ENCODE results near the gene UBALD2. TPM values are rescaled to one million over a fixed set of nuclear protein-coding genes. Genes with fewer than 3 reads are reported as not detected.
"Not testable (repeated sequence)": the region's sequence is repeated elsewhere in the genome, so short reads cannot be mapped to it uniquely, and the experiment has no call there.

The UBALD2 gene
- polyA plus RNA-seq, 1 donor (not counting 4 experiments of a cell fraction or from before 2014, with no cell fraction given): 33.9 TPM

GRCh38 chr17:76241691-76242255 lies 23.4 kb upstream of the UBALD2 start:
- H3K4me1 ChIP-seq (ENCODE audit: control insufficient read depth, extremely low read depth, insufficient read depth, low read length): peaks cover 4% of the 10 kb centered on the region
- H3K27ac ChIP-seq (ENCODE audit: control insufficient read depth, insufficient read depth, low read length): no peak overlapping the region
- H4K20me1 ChIP-seq (ENCODE audit: control insufficient read depth, extremely low read depth, insufficient read depth, low read length): no peaks in the 10 kb centered on the region
- H3K79me2 ChIP-seq (ENCODE audit: control insufficient read depth, insufficient read depth, low read length): no peaks in the 10 kb centered on the region
- no peak for FAIRE-seq
- H3K36me3 ChIP-seq (ENCODE audit: control insufficient read depth in 2 of 2, extremely low read depth in 1 of 2, insufficient read depth in 2 of 2, low read length in 2 of 2): no peaks in the 10 kb centered on the region
- dilution Hi-C loops (cut with MboI; ENCODE audit: extremely low pct_ligation_motif_present, low sequenced_read_pairs): no loop called here
- no peak overlapping the region for H3K4me2 ChIP-seq (ENCODE audit: control insufficient read depth, extremely low read depth, insufficient read depth, low read depth, low read length)
- no peaks in the 10 kb centered on the region for H3K9me1 ChIP-seq (ENCODE audit: control insufficient read depth, extremely low read depth, insufficient read depth, low read length)
- peaks cover 62% of the 10 kb centered on the region for H3K27me3 ChIP-seq (ENCODE audit: control insufficient read depth, extremely low read depth, insufficient read depth, low read length)
- no peak for DNase-seq (ENCODE audit: low read depth, low spot score)
- H3K9ac ChIP-seq (ENCODE audit: control insufficient read depth, extremely low read depth, insufficient read depth, low read length): no peak overlapping the region
- no peak for TF ChIP-seq CTCF (optimal IDR thresholded peaks at IDR 0.05 in 1 of 3, IDR thresholded peaks at IDR 0.05 in 1 of 3, conservative IDR thresholded peaks at IDR 0.05 in 1 of 3; ENCODE audit: extremely low read depth in 1 of 3, insufficient read depth in 2 of 3, low read length in 3 of 3)
- TF ChIP-seq EZH2 (IDR thresholded peaks at IDR 0.05; ENCODE audit: low read length): no peak
- H3K9me3 ChIP-seq (ENCODE audit: control insufficient read depth, low read depth, low read length): no peaks in the 10 kb centered on the region
- H2AFZ ChIP-seq (ENCODE audit: control insufficient read depth, low read length): no peak overlapping the region
- H3K4me3 ChIP-seq (ENCODE audit: control insufficient read depth in 2 of 3, extremely low read depth in 1 of 3, insufficient read depth in 2 of 3, low read depth in 1 of 3, low read length in 3 of 3): no peak overlapping the region

- TF ChIP-seq CTCF (optimal IDR thresholded peaks at IDR 0.05 in 1 of 3, IDR thresholded peaks at IDR 0.05 in 1 of 3, conservative IDR thresholded peaks at IDR 0.05 in 1 of 3; ENCODE audit: extremely low read depth in 1 of 3, insufficient read depth in 2 of 3, low read length in 3 of 3): no peak
- TF ChIP-seq EZH2 (IDR thresholded peaks at IDR 0.05; ENCODE audit: low read length): peak; percentile 45
- H2AFZ ChIP-seq (ENCODE audit: control insufficient read depth, low read length): no peak overlapping the region
- H3K4me2 ChIP-seq (ENCODE audit: control insufficient read depth, extremely low read depth, insufficient read depth, low read depth, low read length): no peak overlapping the region
- no peaks in the 10 kb centered on the region for H3K9me3 ChIP-seq (ENCODE audit: control insufficient read depth, low read depth, low read length)
- H3K27me3 ChIP-seq (ENCODE audit: control insufficient read depth, extremely low read depth, insufficient read depth, low read length): peaks cover 47% of the 10 kb centered on the region
- H3K9ac ChIP-seq (ENCODE audit: control insufficient read depth, extremely low read depth, insufficient read depth, low read length): no peak overlapping the region
- no peak overlapping the region for H3K4me3 ChIP-seq (ENCODE audit: control insufficient read depth in 2 of 3, extremely low read depth in 1 of 3, insufficient read depth in 2 of 3, low read depth in 1 of 3, low read length in 3 of 3)
- dilution Hi-C loops (cut with MboI; ENCODE audit: extremely low pct_ligation_motif_present, low sequenced_read_pairs): no loop called here
- H3K27ac ChIP-seq (ENCODE audit: control insufficient read depth, insufficient read depth, low read length): no peak overlapping the region
- H3K4me1 ChIP-seq (ENCODE audit: control insufficient read depth, extremely low read depth, insufficient read depth, low read length): peaks cover 4% of the 10 kb centered on the region
- H3K79me2 ChIP-seq (ENCODE audit: control insufficient read depth, insufficient read depth, low read length): no peaks in the 10 kb centered on the region
- H3K9me1 ChIP-seq (ENCODE audit: control insufficient read depth, extremely low read depth, insufficient read depth, low read length): no peaks in the 10 kb centered on the region
- no peak for DNase-seq (ENCODE audit: low read depth, low spot score)
- no peak for FAIRE-seq
- no peaks in the 10 kb centered on the region for H4K20me1 ChIP-seq (ENCODE audit: control insufficient read depth, extremely low read depth, insufficient read depth, low read length)
- no peaks in the 10 kb centered on the region for H3K36me3 ChIP-seq (ENCODE audit: control insufficient read depth in 2 of 2, extremely low read depth in 1 of 2, insufficient read depth in 2 of 2, low read length in 2 of 2)
Measured at GRCh38 chr17:76243826-76244679, 21.1 kb upstream of the UBALD2 start.

- H3K27ac ChIP-seq (ENCODE audit: control insufficient read depth, insufficient read depth, low read length); dilution Hi-C loops (cut with MboI; ENCODE audit: extremely low pct_ligation_motif_present, low sequenced_read_pairs); DNase-seq (ENCODE audit: low read depth, low spot score): not testable (repeated sequence)
Measured at GRCh38 chr17:76244721-76245120, 20.4 kb upstream of the UBALD2 start.

More at GRCh38 chr17:76244721-76245120, 20.4 kb upstream of the UBALD2 start:
- H2AFZ ChIP-seq (ENCODE audit: control insufficient read depth, low read length); H3K9me3 ChIP-seq (ENCODE audit: control insufficient read depth, low read depth, low read length); FAIRE-seq; H3K4me2 ChIP-seq (ENCODE audit: control insufficient read depth, extremely low read depth, insufficient read depth, low read depth, low read length); H4K20me1 ChIP-seq (ENCODE audit: control insufficient read depth, extremely low read depth, insufficient read depth, low read length); H3K4me3 ChIP-seq (ENCODE audit: control insufficient read depth in 2 of 3, extremely low read depth in 1 of 3, insufficient read depth in 2 of 3, low read depth in 1 of 3, low read length in 3 of 3); H3K36me3 ChIP-seq (ENCODE audit: control insufficient read depth in 2 of 2, extremely low read depth in 1 of 2, insufficient read depth in 2 of 2, low read length in 2 of 2); H3K4me1 ChIP-seq (ENCODE audit: control insufficient read depth, extremely low read depth, insufficient read depth, low read length); H3K79me2 ChIP-seq (ENCODE audit: control insufficient read depth, insufficient read depth, low read length); H3K9ac ChIP-seq (ENCODE audit: control insufficient read depth, extremely low read depth, insufficient read depth, low read length); H3K9me1 ChIP-seq (ENCODE audit: control insufficient read depth, extremely low read depth, insufficient read depth, low read length): not testable (repeated sequence)
- H3K27me3 ChIP-seq (ENCODE audit: control insufficient read depth, extremely low read depth, insufficient read depth, low read length): peaks cover 41% of the 10 kb centered on the region

Measured in keratinocyte (primary cell).